Keratinocyte (primary cell): ENCODE measurements around the gene CYP27A1. TPM values are rescaled to one million over a fixed set of nuclear protein-coding genes. Genes with fewer than 3 reads are reported as not detected.

Experiments
- DNase-seq: peaks from one replicate; pipeline ENCODE4 v3.0.0-alpha.2; 2011; ENCODE audit warnings: low read depth, missing footprints, low spot score
- FAIRE-seq: peaks from 2 replicates; lab custom pipeline; 2011; peaks lifted over from hg19 to GRCh38; lab: Jason Lieb, UNC
- H2AFZ ChIP-seq: 2 replicates; pipeline ENCODE4 v1.6.0; 2012; ENCODE audit warnings: low read length, control low read depth, inconsistent platforms; ENCODE audit not compliant: control insufficient read depth
- H3K27ac ChIP-seq: 2 replicates; pipeline ENCODE4 v1.5.1; 2011; ENCODE audit warnings: low read length; ENCODE audit not compliant: control insufficient read depth, insufficient read depth
- H3K27me3 ChIP-seq: 3 replicates; pipeline ENCODE4 v1.6.0; 2011; ENCODE audit warnings: low read length; ENCODE audit not compliant: control insufficient read depth, insufficient read depth; ENCODE audit errors: extremely low read depth
- H3K36me3 ChIP-seq, 2 experiments: 2 replicates in 1 of 2; 3 replicates in 1 of 2; pipeline ENCODE4 v1.5.1; 2011; ENCODE audit warnings: low read length in 2 of 2, mild to moderate bottlenecking in 1 of 2; ENCODE audit not compliant: control insufficient read depth in 2 of 2, insufficient read depth in 2 of 2; ENCODE audit errors: extremely low read depth in 1 of 2
- H3K4me1 ChIP-seq: 3 replicates; pipeline ENCODE4 v1.5.1; 2011; ENCODE audit warnings: low read length; ENCODE audit not compliant: control insufficient read depth, insufficient read depth; ENCODE audit errors: extremely low read depth
- H3K4me2 ChIP-seq: 3 replicates; pipeline ENCODE4 v1.6.0; 2011; ENCODE audit warnings: low read depth, low read length; ENCODE audit not compliant: control insufficient read depth, insufficient read depth; ENCODE audit errors: extremely low read depth
- H3K4me3 ChIP-seq, 3 experiments: fragments of 200-600 bp in 1 of 3; sonication (generic) in 1 of 3; 2 replicates in 2 of 3; 3 replicates in 1 of 3; pipeline ENCODE4 v1.5.1; 2011 to 2016; ENCODE audit warnings: low read length in 3 of 3, mild to moderate bottlenecking in 3 of 3, control low read depth in 2 of 3, inconsistent platforms in 1 of 3, low read depth in 1 of 3, mixed read lengths in 1 of 3, mixed run types in 1 of 3, moderate library complexity in 1 of 3; ENCODE audit not compliant: control insufficient read depth in 2 of 3, insufficient read depth in 2 of 3; ENCODE audit errors: extremely low read depth in 1 of 3
- H3K79me2 ChIP-seq: 2 replicates; pipeline ENCODE4 v1.6.0; 2012; ENCODE audit warnings: low read length; ENCODE audit not compliant: control insufficient read depth, insufficient read depth
- H3K9ac ChIP-seq: 3 replicates; pipeline ENCODE4 v1.6.0; 2011; ENCODE audit warnings: low read length; ENCODE audit not compliant: control insufficient read depth, insufficient read depth; ENCODE audit errors: extremely low read depth
- H3K9me1 ChIP-seq: 3 replicates; pipeline ENCODE4 v1.6.0; 2011; ENCODE audit warnings: low read length; ENCODE audit not compliant: control insufficient read depth, insufficient read depth; ENCODE audit errors: extremely low read depth
- H3K9me3 ChIP-seq: 2 replicates; pipeline ENCODE4 v1.5.1; 2012; ENCODE audit warnings: low read depth, low read length; ENCODE audit not compliant: control insufficient read depth
- H4K20me1 ChIP-seq: 3 replicates; pipeline ENCODE4 v1.6.0; 2011; ENCODE audit warnings: low read length; ENCODE audit not compliant: control insufficient read depth, insufficient read depth; ENCODE audit errors: extremely low read depth
- EZH2 ChIP-seq: IDR thresholded peaks from one replicate; pipeline ENCODE4 v1.6.1; 2012; ENCODE audit warnings: inconsistent platforms, mild to moderate bottlenecking, low read length, moderate library complexity
- dilution Hi-C: fragments of 300-500 bp; cut with MboI; formaldehyde crosslinking; loops from one replicate; pipeline ENCODE4 v1.7.0; 2020; ENCODE audit warnings: low sequenced_read_pairs; ENCODE audit not compliant: extremely low pct_ligation_motif_present
- polyA plus RNA-seq, 5 experiments: library from polyadenylated mRNA; depleted of rRNA in 3 of 5; stranded (reverse) in 3 of 5; stranded (forward) in 1 of 5; unstranded in 1 of 5; fragments of >200 nt; gene quantifications; 1 replicate in 1 of 5; 2 replicates in 3 of 5; 3 replicates in 1 of 5; pipeline versions ENCODE4 v1.2.1 to v1.2.3, GENCODE V29; 2011 to 2012; ENCODE audit warnings: missing spikeins in 2 of 5, low read depth in 1 of 5, low replicate concordance in 1 of 5
- TF ChIP-seq, protein P1 (sequence below), 3 experiments: IDR thresholded peaks in 1 of 3; conservative IDR thresholded peaks in 1 of 3; optimal IDR thresholded peaks in 1 of 3; 2 replicates in 2 of 3; 3 replicates in 1 of 3; pipeline versions ENCODE3 to v1.5.1; 2011; ENCODE audit warnings: low read length in 3 of 3, mild to moderate bottlenecking in 3 of 3, moderate library complexity in 2 of 3, control low read depth in 1 of 3, inconsistent platforms in 1 of 3; ENCODE audit not compliant: insufficient read depth in 2 of 3; ENCODE audit errors: extremely low read depth in 1 of 3

Gene CYP27A1
- polyA plus RNA-seq, 1 donor (not counting 4 experiments of a cell fraction or from before 2014, with no cell fraction given), result 0.12 TPM

GRCh38 chr2:218783688-218784087 is 1.7 kb downstream of the CYP27A1 start:
- H3K9me1 ChIP-seq, result no peaks in the 10 kb centered on the region
- H3K9ac ChIP-seq, result no peak overlapping the region
- no peak for TF ChIP-seq EZH2
- TF ChIP-seq, protein P1, sequence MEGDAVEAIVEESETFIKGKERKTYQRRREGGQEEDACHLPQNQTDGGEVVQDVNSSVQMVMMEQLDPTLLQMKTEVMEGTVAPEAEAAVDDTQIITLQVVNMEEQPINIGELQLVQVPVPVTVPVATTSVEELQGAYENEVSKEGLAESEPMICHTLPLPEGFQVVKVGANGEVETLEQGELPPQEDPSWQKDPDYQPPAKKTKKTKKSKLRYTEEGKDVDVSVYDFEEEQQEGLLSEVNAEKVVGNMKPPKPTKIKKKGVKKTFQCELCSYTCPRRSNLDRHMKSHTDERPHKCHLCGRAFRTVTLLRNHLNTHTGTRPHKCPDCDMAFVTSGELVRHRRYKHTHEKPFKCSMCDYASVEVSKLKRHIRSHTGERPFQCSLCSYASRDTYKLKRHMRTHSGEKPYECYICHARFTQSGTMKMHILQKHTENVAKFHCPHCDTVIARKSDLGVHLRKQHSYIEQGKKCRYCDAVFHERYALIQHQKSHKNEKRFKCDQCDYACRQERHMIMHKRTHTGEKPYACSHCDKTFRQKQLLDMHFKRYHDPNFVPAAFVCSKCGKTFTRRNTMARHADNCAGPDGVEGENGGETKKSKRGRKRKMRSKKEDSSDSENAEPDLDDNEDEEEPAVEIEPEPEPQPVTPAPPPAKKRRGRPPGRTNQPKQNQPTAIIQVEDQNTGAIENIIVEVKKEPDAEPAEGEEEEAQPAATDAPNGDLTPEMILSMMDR (optimal IDR thresholded peaks at IDR 0.05 in 1 of 3, IDR thresholded peaks at IDR 0.05 in 1 of 3, conservative IDR thresholded peaks at IDR 0.05 in 1 of 3; ENCODE audit: extremely low read depth in 1 of 3, insufficient read depth in 2 of 3, low read length in 3 of 3), result no peak
- no peak for FAIRE-seq
- no peak overlapping the region for H2AFZ ChIP-seq
- H3K36me3 ChIP-seq, result no peaks in the 10 kb centered on the region
- dilution Hi-C loops, result no loop called here
- peaks cover 2% of the 10 kb centered on the region for H3K4me1 ChIP-seq
- H3K9me3 ChIP-seq, result no peaks in the 10 kb centered on the region
- H3K79me2 ChIP-seq, result no peaks in the 10 kb centered on the region
- no peak overlapping the region for H3K27ac ChIP-seq
- no peak overlapping the region for H3K4me2 ChIP-seq
- H4K20me1 ChIP-seq, result no peaks in the 10 kb centered on the region
- DNase-seq, result no peak
- H3K4me3 ChIP-seq, result no peak overlapping the region
- peaks cover 7% of the 10 kb centered on the region for H3K27me3 ChIP-seq

- Histone ChIP-seq H2AFZ (no peak overlapping the region), H3K36me3 (no peaks in the 10 kb centered on the region), H3K27ac (no peak overlapping the region)
Observed at GRCh38 chr2:218785103-218785502, 3.2 kb downstream of the CYP27A1 start.

More at GRCh38 chr2:218785103-218785502, 3.2 kb downstream of the CYP27A1 start:
- dilution Hi-C loops, result no loop called here
- H3K79me2 ChIP-seq, result no peaks in the 10 kb centered on the region
- no peaks in the 10 kb centered on the region for H4K20me1 ChIP-seq
- H3K4me2 ChIP-seq, result no peak overlapping the region
- no peaks in the 10 kb centered on the region for H3K9me1 ChIP-seq
- TF ChIP-seq, protein P1 (optimal IDR thresholded peaks at IDR 0.05 in 1 of 3, IDR thresholded peaks at IDR 0.05 in 1 of 3, conservative IDR thresholded peaks at IDR 0.05 in 1 of 3; ENCODE audit: extremely low read depth in 1 of 3, insufficient read depth in 2 of 3, low read length in 3 of 3), result no peak
- TF ChIP-seq EZH2, result no peak
- H3K4me1 ChIP-seq, result peaks cover 2% of the 10 kb centered on the region
- DNase-seq (no peak), FAIRE-seq (no peak)
- H3K9ac ChIP-seq, result no peak overlapping the region
- no peaks in the 10 kb centered on the region for H3K9me3 ChIP-seq
- no peak overlapping the region for H3K4me3 ChIP-seq
- H3K27me3 ChIP-seq, result peaks cover 7% of the 10 kb centered on the region
